H1 (cell line): ENCODE measurements around the gene CHRNA4. TPM values are rescaled to one million over a fixed set of nuclear protein-coding genes. Genes with fewer than 3 reads are reported as not detected.

Source experiments
- CTCF ChIA-PET: fragments of 300-600 bp; sonication (Branson Sonifier 250); formaldehyde crosslinking; loops from one replicate; lab custom pipeline; 2021; ENCODE audit not compliant: partially characterized antibody; lab: Charles Lee
- POLR2A ChIA-PET: fragments of 300-600 bp; sonication (Branson Sonifier 250); formaldehyde crosslinking; loops from one replicate; lab custom pipeline; 2021; ENCODE audit warnings: inconsistent platforms; ENCODE audit not compliant: partially characterized antibody; lab: Charles Lee
- DNase-seq, 2 experiments: peaks; one replicate each; pipeline versions ENCODE4 v3.0.0 to v3.0.0-alpha.2; 2010 to 2022; ENCODE audit warnings: low spot score in 2 of 2, low read depth in 1 of 2, mixed read lengths in 1 of 2
- FAIRE-seq: peaks from 2 replicates; lab custom pipeline; 2011; peaks lifted over from hg19 to GRCh38; lab: Jason Lieb, UNC
- H2AFZ ChIP-seq: 2 replicates; pipeline ENCODE4 v1.8.1; 2012; ENCODE audit warnings: low read length, inconsistent platforms
- H2AK5ac ChIP-seq: 2 replicates; pipeline ENCODE4 v1.6.1; 2013; ENCODE audit warnings: low read depth, low read length
- H2BK120ac ChIP-seq: replicated peaks from 2 replicates; pipeline ENCODE3; 2013; ENCODE audit warnings: low read depth, low read length, inconsistent platforms
- H2BK12ac ChIP-seq: 2 replicates; pipeline ENCODE4 v1.6.1; 2013; ENCODE audit warnings: low read depth, low read length
- H2BK15ac ChIP-seq: 2 replicates; pipeline ENCODE4 v1.6.1; 2013; ENCODE audit warnings: low read length
- H2BK20ac ChIP-seq: 2 replicates; pipeline ENCODE4 v1.6.1; 2013; ENCODE audit warnings: low read length
- H2BK5ac ChIP-seq: 2 replicates; pipeline ENCODE4 v1.6.1; 2013; ENCODE audit warnings: low read depth, low read length
- H3K14ac ChIP-seq: 2 replicates; pipeline ENCODE4 v1.6.1; 2013; ENCODE audit warnings: inconsistent platforms; ENCODE audit not compliant: insufficient read length
- H3K18ac ChIP-seq: 2 replicates; pipeline ENCODE4 v1.6.1; 2013; ENCODE audit warnings: low read length; ENCODE audit errors: extremely low read depth
- H3K23ac ChIP-seq: 2 replicates; pipeline ENCODE4 v1.6.1; 2013; ENCODE audit warnings: inconsistent platforms; ENCODE audit not compliant: insufficient read length
- H3K23me2 ChIP-seq: 2 replicates; pipeline ENCODE4 v1.6.1; 2013; ENCODE audit warnings: low read depth, low read length
- H3K27ac ChIP-seq: 2 replicates; pipeline ENCODE4 v1.6.1; 2011; ENCODE audit warnings: low read depth, low read length, inconsistent platforms
- H3K27me3 ChIP-seq, 4 experiments: replicated peaks in 1 of 4; 1 replicate in 1 of 4; 2 replicates in 3 of 4; pipeline versions ENCODE4 v1.6.1 to v1.8.1; 2011 to 2013; ENCODE audit warnings: low read length in 3 of 4, mild to moderate bottlenecking in 3 of 4, inconsistent platforms in 2 of 4, mixed read lengths in 2 of 4, moderate library complexity in 1 of 4; ENCODE audit not compliant: control insufficient read depth in 3 of 4, insufficient read depth in 3 of 4; ENCODE audit errors: extremely low read depth in 1 of 4
- H3K36me3 ChIP-seq, 4 experiments: 2 replicates each; pipeline versions ENCODE4 v1.6.1 to v1.8.1; 2011 to 2013; ENCODE audit warnings: mild to moderate bottlenecking in 4 of 4, low read length in 3 of 4, moderate library complexity in 2 of 4, control low read depth in 1 of 4, inconsistent platforms in 1 of 4; ENCODE audit not compliant: insufficient read depth in 4 of 4, control insufficient read depth in 2 of 4
- H3K4ac ChIP-seq: replicated peaks from 2 replicates; pipeline ENCODE3; 2013; ENCODE audit warnings: low read length, low read depth, mixed read lengths, inconsistent platforms; ENCODE audit not compliant: insufficient read length
- H3K4me1 ChIP-seq, 4 experiments: replicated peaks in 1 of 4; 1 replicate in 1 of 4; 2 replicates in 3 of 4; pipeline versions ENCODE4 v1.6.1 to v1.8.1; 2011 to 2013; ENCODE audit warnings: low read length in 3 of 4, inconsistent platforms in 2 of 4, mixed read lengths in 1 of 4; ENCODE audit not compliant: insufficient read depth in 4 of 4, control insufficient read depth in 3 of 4
- H3K4me2 ChIP-seq, 2 experiments: 2 replicates each; pipeline versions ENCODE4 v1.6.1 to v1.8.1; 2011 to 2013; ENCODE audit warnings: low read depth in 2 of 2, low read length in 2 of 2, control low read depth in 1 of 2, inconsistent platforms in 1 of 2, mild to moderate bottlenecking in 1 of 2; ENCODE audit not compliant: insufficient read depth in 1 of 2
- H3K4me3 ChIP-seq, 4 experiments: fragments of 200-600, 300-600 bp in 1 of 4; sonication (generic), shearing (Covaris generic), sonication (Bioruptor Twin) in 1 of 4; 2 replicates each; pipeline versions ENCODE4 v1.5.1 to v1.8.1; 2011 to 2016; ENCODE audit warnings: low read length in 4 of 4, low read depth in 3 of 4, control low read depth in 2 of 4, inconsistent platforms in 2 of 4, mild to moderate bottlenecking in 2 of 4, mixed read lengths in 1 of 4, moderate library complexity in 1 of 4; ENCODE audit not compliant: insufficient read depth in 2 of 4; ENCODE audit errors: extremely low read depth in 1 of 4
- H3K56ac ChIP-seq: replicated peaks from 2 replicates; pipeline ENCODE3; 2013; ENCODE audit warnings: low read depth, mild to moderate bottlenecking, mixed read lengths, low read length, inconsistent platforms; ENCODE audit not compliant: insufficient read length
- H3K79me1 ChIP-seq: 2 replicates; pipeline ENCODE4 v1.6.1; 2013; ENCODE audit warnings: low read depth, low read length, control low read depth
- H3K79me2 ChIP-seq, 2 experiments: 2 replicates each; pipeline versions ENCODE4 v1.6.1 to v1.8.1; 2012 to 2013; ENCODE audit warnings: low read length in 2 of 2, mild to moderate bottlenecking in 2 of 2, inconsistent platforms in 1 of 2; ENCODE audit not compliant: insufficient read depth in 2 of 2, control insufficient read depth in 1 of 2
- H3K9ac ChIP-seq, 4 experiments: replicated peaks in 1 of 4; 1 replicate in 1 of 4; 2 replicates in 3 of 4; pipeline versions ENCODE4 v1.6.1 to v1.8.1; 2011 to 2013; ENCODE audit warnings: low read depth in 3 of 4, low read length in 3 of 4, control low read depth in 2 of 4, mild to moderate bottlenecking in 2 of 4, moderate library complexity in 2 of 4, inconsistent platforms in 1 of 4; ENCODE audit errors: extremely low read depth in 1 of 4
- H3K9me3 ChIP-seq, 2 experiments: 2 replicates each; pipeline versions ENCODE4 v1.6.1 to v1.8.1; 2012 to 2013; ENCODE audit warnings: mild to moderate bottlenecking in 2 of 2, moderate library complexity in 2 of 2, control low read depth in 1 of 2, inconsistent platforms in 1 of 2, low read depth in 1 of 2, low read length in 1 of 2, mixed read lengths in 1 of 2; ENCODE audit not compliant: insufficient read depth in 2 of 2
- H4K20me1 ChIP-seq, 2 experiments: replicated peaks in 1 of 2; 2 replicates each; pipeline versions ENCODE3 to v1.8.1; 2011 to 2013; ENCODE audit warnings: inconsistent platforms in 2 of 2, low read length in 2 of 2, mild to moderate bottlenecking in 1 of 2; ENCODE audit not compliant: insufficient read depth in 2 of 2, control insufficient read depth in 1 of 2
- H4K5ac ChIP-seq: 2 replicates; pipeline ENCODE4 v1.6.1; 2013; ENCODE audit warnings: low read length, low read depth, mixed read lengths, inconsistent platforms; ENCODE audit not compliant: insufficient read length
- H4K8ac ChIP-seq: 2 replicates; pipeline ENCODE4 v1.8.0; 2013; ENCODE audit warnings: mild to moderate bottlenecking, moderate library complexity, low read length, inconsistent platforms; ENCODE audit not compliant: insufficient read depth; ENCODE audit errors: extremely low read depth
- H4K91ac ChIP-seq: replicated peaks from 2 replicates; pipeline ENCODE3; 2013; ENCODE audit warnings: low read length, mixed read lengths, inconsistent platforms; ENCODE audit not compliant: insufficient read length
- BRCA1 ChIP-seq: IDR thresholded peaks from 2 replicates; pipeline ENCODE4 v1.6.1; 2012; ENCODE audit warnings: low read depth, low read length, improper control_type of control experiment
- CBX8 ChIP-seq: fragments of 300-800, 300-1000 bp; sonication (generic); IDR thresholded peaks from 2 replicates; pipeline ENCODE4 v1.7.1; 2016; ENCODE audit warnings: low read depth, low read length, borderline replicate concordance
- CHD2 ChIP-seq: IDR thresholded peaks from 2 replicates; pipeline ENCODE4 v1.6.1; 2012; ENCODE audit warnings: low read length, improper control_type of control experiment
- CTBP2 ChIP-seq: IDR thresholded peaks from 2 replicates; pipeline ENCODE4 v1.7.0; 2011; ENCODE audit warnings: borderline replicate concordance, mild to moderate bottlenecking, moderate library complexity, mixed read lengths, low read length; ENCODE audit not compliant: insufficient read depth, insufficient read length
- HDAC2 ChIP-seq, 2 experiments: fragments of 300-600 bp in 1 of 2; sonication (generic) in 1 of 2; IDR thresholded peaks; 2 replicates each; pipeline ENCODE4 v1.6.1; 2011 to 2012; ENCODE audit warnings: low read depth in 2 of 2, low read length in 2 of 2, mild to moderate bottlenecking in 2 of 2, moderate library complexity in 2 of 2, borderline replicate concordance in 1 of 2, inconsistent platforms in 1 of 2
- KDM1A ChIP-seq: fragments of 200-600, 300-600 bp; sonication (generic); IDR thresholded peaks from 2 replicates; pipeline ENCODE4 v1.7.1; 2016; ENCODE audit warnings: mild to moderate bottlenecking, low read length, borderline replicate concordance
- KDM5A ChIP-seq: fragments of 200-600 bp; IDR thresholded peaks from 2 replicates; pipeline ENCODE4 v1.7.1; 2012; ENCODE audit warnings: mild to moderate bottlenecking, low read length, inconsistent platforms, mixed read lengths
- NRF1 ChIP-seq: IDR thresholded peaks from 2 replicates; pipeline ENCODE4 v1.6.1; 2011; ENCODE audit warnings: mild to moderate bottlenecking, low read depth, low read length, improper control_type of control experiment
- SAP30 ChIP-seq: fragments of 300-600 bp; sonication (generic); IDR thresholded peaks from 2 replicates; pipeline ENCODE4 v1.7.1; 2012; ENCODE audit warnings: low read length, moderate library complexity, mild to moderate bottlenecking, inconsistent platforms; ENCODE audit not compliant: insufficient read depth, insufficient replicate concordance
- SIN3A ChIP-seq, 2 experiments: IDR thresholded peaks in 1 of 2; conservative IDR thresholded peaks in 1 of 2; 2 replicates each; pipeline ENCODE4 v1.6.1; 2011 to 2012; ENCODE audit warnings: low read length in 2 of 2, improper control_type of control experiment in 1 of 2, low read depth in 1 of 2, mild to moderate bottlenecking in 1 of 2
- SP2 ChIP-seq: IDR thresholded peaks from 2 replicates; pipeline ENCODE4 v1.6.1; 2012; ENCODE audit warnings: mild to moderate bottlenecking, low read length, inconsistent platforms
- SUZ12 ChIP-seq: fragments of 200-600 bp; sonication (generic); IDR thresholded peaks from 2 replicates; pipeline ENCODE4 v1.6.1; 2012; ENCODE audit warnings: mild to moderate bottlenecking, inconsistent platforms, low read length, moderate library complexity, mixed read lengths
- WGBS, 2 experiments: shearing (Covaris generic) in 1 of 2; methylation state at CpG; one replicate each; pipeline versions ENCODE4 v1.1.6 to v1.1.7; 2013 to 2015; ENCODE audit warnings: low lambda C conversion rate in 2 of 2, mixed read lengths in 2 of 2, inconsistent platforms in 1 of 2, low coverage in 1 of 2, missing lambda C conversion rate in 1 of 2; ENCODE audit not compliant: insufficient replicate concordance in 2 of 2, insufficient coverage in 1 of 2, insufficient read length in 1 of 2; ENCODE audit errors: extremely low coverage in 1 of 2, missing lambda C conversion rate in 1 of 2; 5-methylcytosine and 5-hydroxymethylcytosine counted together
- polyA plus RNA-seq, 7 experiments: library from polyadenylated mRNA; depleted of rRNA in 3 of 7; stranded (reverse) in 5 of 7; unstranded in 2 of 7; fragments of >200 nt in 5 of 7; fragments of 200-250 nt in 2 of 7; gene quantifications; 1 replicate in 5 of 7; 2 replicates in 1 of 7; 4 replicates in 1 of 7; pipeline versions ENCODE4 v1.2.1 to v1.2.3, GENCODE V29; 2011 to 2013; ENCODE audit warnings: missing spikeins in 2 of 7, mixed read lengths in 2 of 7
- total RNA-seq: library from RNA; stranded (reverse); fragmentation: NEBNext Ultra II Directional; extraction: Animal tissue kit (Norgen Biotek cat#: 25700); gene quantifications from 2 replicates; pipeline ENCODE4 v1.2.1, GENCODE V29; 2021

Gene CHRNA4
- total and polyA plus RNA-seq, 2 of the 8 experiments (the other 6 are each of a cell fraction or from before 2014, with no cell fraction given) = 4.3 to 5.7 TPM

DNA sequence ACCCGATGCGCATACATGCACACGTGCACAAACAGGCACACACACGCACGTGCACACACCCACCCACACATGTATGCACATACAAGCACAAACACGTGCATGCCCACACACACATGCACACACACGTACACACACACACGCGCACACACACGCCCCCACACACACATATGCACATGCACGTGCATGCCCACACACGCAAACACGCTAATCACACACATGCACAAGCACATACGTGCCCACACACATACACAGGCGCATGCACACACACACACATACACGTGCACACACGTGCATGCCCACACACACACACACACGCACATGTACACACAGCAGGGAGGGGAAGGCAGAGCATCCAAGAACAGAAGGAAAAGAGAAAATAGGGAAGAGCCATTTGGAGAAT, 26.8 kb upstream of the CHRNA4 start:
- peak overlapping the region; percentile 85 for H3K4ac ChIP-seq
- no peak overlapping the region for H2BK120ac ChIP-seq
- no peak overlapping the region for H2BK20ac ChIP-seq
- DNase-seq (no peak), FAIRE-seq (no peak)
- peaks cover 0 to 3% of the 10 kb centered on the region in 2 experiments for H4K20me1 ChIP-seq
- H3K79me1 ChIP-seq = no peaks in the 10 kb centered on the region; the same call in 1 of the 2 replicates
- no peak overlapping the region for H3K27ac ChIP-seq
- H3K79me2 ChIP-seq = no peaks in the 10 kb centered on the region
- 0 out of 2 replicates have a peak, but pooled peaks cover 2% of the 10 kb centered on the region for H3K23me2 ChIP-seq
- peaks cover 0 to 2% (median 0%) of the 10 kb centered on the region in 4 experiments; a peak in 1 of 7 replicates for H3K27me3 ChIP-seq
- H3K4me3 ChIP-seq = no peak overlapping the region
- H3K18ac ChIP-seq = no peak overlapping the region
- peaks cover 34 to 41% of the 10 kb centered on the region in 2 experiments for H3K9me3 ChIP-seq
- no peak overlapping the region; a peak in 1 of 7 replicates for H3K9ac ChIP-seq
- H4K8ac ChIP-seq = no peak overlapping the region
- no peak overlapping the region for H4K5ac ChIP-seq
- H3K14ac ChIP-seq = no peak overlapping the region
- H2BK12ac ChIP-seq = 0 out of 2 replicates have a peak overlapping the region, but pooled peaks have one; percentile 76
- H3K56ac ChIP-seq = no peak overlapping the region
- no peak overlapping the region for H3K23ac ChIP-seq
- ChIA-PET POLR2A (no interaction called here), CTCF (no interaction called here)
- H2AK5ac ChIP-seq = no peak overlapping the region; the same call in 1 of the 2 replicates
- peaks cover 0 to 2% (median 0%) of the 10 kb centered on the region in 4 experiments; a peak in 1 of 8 replicates for H3K36me3 ChIP-seq
- H3K4me1 ChIP-seq = no peaks in the 10 kb centered on the region; a peak in 1 of 7 replicates
- no peak overlapping the region; the same call in 1 of the 2 replicates for H2BK5ac ChIP-seq
- H2BK15ac ChIP-seq = peak overlapping the region; percentile 1; the same call in 1 of the 2 replicates
- no peak overlapping the region for H2AFZ ChIP-seq
- WGBS, 2 experiments = 84% methylated on average over 18 of the region's 18 CpGs; no CpG with 5 or more reads in 1 of the 2 experiments
- peak overlapping the region in 1 of 2 experiments; percentile 8; a peak in 1 of 4 replicates for H3K4me2 ChIP-seq
- peak overlapping the region; percentile 74 for H4K91ac ChIP-seq
- TF ChIP-seq HDAC2 (IDR thresholded peaks at IDR 0.05; ENCODE audit: borderline replicate concordance in 1 of 2, low read depth in 2 of 2, low read length in 2 of 2) (no peak), SUZ12 (no peak), SIN3A (conservative IDR thresholded peaks at IDR 0.05 in 1 of 2, IDR thresholded peaks at IDR 0.05 in 1 of 2; ENCODE audit: low read depth in 1 of 2, low read length in 2 of 2) (no peak), KDM5A (no peak), KDM1A (no peak), SP2 (no peak), SAP30 (no peak), BRCA1 (no peak), CHD2 (no peak), CBX8 (no peak), CTBP2 (no peak), NRF1 (no peak)
